22Rv1 (cell line): ENCODE measurements around the gene TUFT1.
A peak's percentile ranks its signal among the peaks of the same experiment; 100 is the strongest.

Source experiments
- H3K27ac ChIP-seq: fragments of 450-650 bp; 2 replicates; pipeline ENCODE4 v1.5.1; 2017
- ZFX ChIP-seq: fragments of 450-650 bp; IDR thresholded peaks from 2 replicates; pipeline ENCODE4 v1.6.1; 2017; ENCODE audit warnings: antibody characterized with exemption, borderline replicate concordance
- TF ChIP-seq, protein P1 (sequence below): fragments of 450-650 bp; IDR thresholded peaks from 2 replicates; pipeline ENCODE4 v1.5.1; 2017; ENCODE audit warnings: mild to moderate bottlenecking

Gene TUFT1

DNA sequence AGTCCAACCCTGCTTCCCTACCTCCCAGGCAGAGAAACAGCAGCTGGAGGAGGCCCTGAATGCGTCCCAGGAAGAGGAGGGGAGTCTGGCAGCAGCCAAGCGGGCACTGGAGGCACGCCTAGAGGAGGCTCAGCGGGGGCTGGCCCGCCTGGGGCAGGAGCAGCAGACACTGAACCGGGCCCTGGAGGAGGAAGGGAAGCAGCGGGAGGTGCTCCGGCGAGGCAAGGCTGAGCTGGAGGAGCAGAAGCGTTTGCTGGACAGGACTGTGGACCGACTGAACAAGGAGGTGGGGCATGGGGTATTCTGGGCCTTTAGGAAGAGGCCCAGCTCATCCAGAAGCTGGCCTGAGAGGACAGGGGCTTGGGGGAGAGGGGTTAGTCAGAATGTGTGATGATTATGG is 9.6 kb upstream of the TUFT1 start:
- no peak for TF ChIP-seq ZFX
- TF ChIP-seq, protein P1, sequence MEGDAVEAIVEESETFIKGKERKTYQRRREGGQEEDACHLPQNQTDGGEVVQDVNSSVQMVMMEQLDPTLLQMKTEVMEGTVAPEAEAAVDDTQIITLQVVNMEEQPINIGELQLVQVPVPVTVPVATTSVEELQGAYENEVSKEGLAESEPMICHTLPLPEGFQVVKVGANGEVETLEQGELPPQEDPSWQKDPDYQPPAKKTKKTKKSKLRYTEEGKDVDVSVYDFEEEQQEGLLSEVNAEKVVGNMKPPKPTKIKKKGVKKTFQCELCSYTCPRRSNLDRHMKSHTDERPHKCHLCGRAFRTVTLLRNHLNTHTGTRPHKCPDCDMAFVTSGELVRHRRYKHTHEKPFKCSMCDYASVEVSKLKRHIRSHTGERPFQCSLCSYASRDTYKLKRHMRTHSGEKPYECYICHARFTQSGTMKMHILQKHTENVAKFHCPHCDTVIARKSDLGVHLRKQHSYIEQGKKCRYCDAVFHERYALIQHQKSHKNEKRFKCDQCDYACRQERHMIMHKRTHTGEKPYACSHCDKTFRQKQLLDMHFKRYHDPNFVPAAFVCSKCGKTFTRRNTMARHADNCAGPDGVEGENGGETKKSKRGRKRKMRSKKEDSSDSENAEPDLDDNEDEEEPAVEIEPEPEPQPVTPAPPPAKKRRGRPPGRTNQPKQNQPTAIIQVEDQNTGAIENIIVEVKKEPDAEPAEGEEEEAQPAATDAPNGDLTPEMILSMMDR, result no peak
- no peak overlapping the region for H3K27ac ChIP-seq

- TF ChIP-seq, protein P1, result no peak
- no peak for TF ChIP-seq ZFX
- H3K27ac ChIP-seq, result no peak overlapping the region
Measured at GRCh38 chr1:151533870-151534269, 6.2 kb upstream of the TUFT1 start.

DNA sequence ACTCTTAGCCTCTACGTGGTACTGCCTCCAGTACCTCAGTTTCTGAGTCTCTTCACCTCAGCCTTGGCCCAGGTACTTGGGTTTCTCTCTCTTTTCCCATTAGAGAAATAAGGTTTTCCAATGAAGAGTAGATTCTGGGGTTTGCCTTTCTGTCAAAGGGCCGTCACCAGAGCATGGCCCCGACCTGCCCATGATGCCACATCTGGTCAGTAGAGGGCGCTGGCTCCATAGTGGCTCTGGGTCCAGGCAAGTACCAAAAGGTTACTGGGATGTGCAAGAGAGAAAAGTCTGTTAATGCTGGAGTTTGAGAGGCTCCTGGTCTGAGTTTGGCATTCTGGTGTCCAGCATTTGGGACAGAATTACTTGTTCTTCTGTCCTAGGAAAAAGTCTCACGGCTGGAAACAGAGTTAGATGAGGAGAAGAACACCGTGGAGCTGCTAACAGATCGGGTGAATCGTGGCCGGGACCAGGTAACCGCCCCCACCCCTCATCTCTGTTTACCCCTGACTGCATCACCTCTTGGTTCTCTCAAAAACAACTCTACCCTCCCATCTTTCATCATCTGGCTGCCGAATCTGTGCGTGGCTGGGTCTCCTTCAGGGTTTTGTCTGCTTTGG is 5.3 kb upstream of the TUFT1 start:
- TF ChIP-seq ZFX, result no peak
- TF ChIP-seq, protein P1, result peak; percentile 99
- H3K27ac ChIP-seq, result no peak overlapping the region

GRCh38 chr1:151535326-151536271 is 4.5 kb upstream of the TUFT1 start:
- no peak for TF ChIP-seq ZFX
- TF ChIP-seq, protein P1, result no peak
- no peak overlapping the region for H3K27ac ChIP-seq

DNA sequence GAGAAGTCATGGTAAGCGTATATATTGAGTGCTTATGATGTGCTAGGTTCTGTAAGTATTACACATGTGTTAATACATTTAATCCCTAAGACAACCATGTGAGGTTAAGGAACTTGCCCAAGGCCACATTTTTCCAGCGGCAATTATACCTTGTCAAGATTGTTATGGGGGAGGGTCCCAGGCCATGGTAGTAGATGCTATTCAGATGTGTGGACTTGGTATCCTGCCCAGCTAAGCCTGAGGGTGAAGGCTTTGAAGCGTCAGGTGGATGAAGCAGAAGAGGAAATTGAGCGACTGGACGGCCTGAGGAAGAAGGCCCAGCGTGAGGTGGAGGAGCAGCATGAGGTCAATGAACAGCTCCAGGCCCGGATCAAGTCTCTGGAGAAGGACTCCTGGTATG is 3.6 kb upstream of the TUFT1 start:
- TF ChIP-seq, protein P1, result no peak
- TF ChIP-seq ZFX, result no peak
- no peak overlapping the region for H3K27ac ChIP-seq

GRCh38 chr1:151537112-151537511 is 3.0 kb upstream of the TUFT1 start:
- H3K27ac ChIP-seq, result 0 out of 2 replicates have a peak overlapping the region, but pooled peaks have one; percentile 100

More at GRCh38 chr1:151537112-151537511, 3.0 kb upstream of the TUFT1 start:
- TF ChIP-seq, protein P1, result no peak
- TF ChIP-seq ZFX, result no peak
